Stomach smooth muscle (tissue), 2 donors: ENCODE measurements around the gene MS4A7.

Experiments
- H3K27ac ChIP-seq: one replicate; pipeline ENCODE4 v1.7.0; 2013; ENCODE audit warnings: mild to moderate bottlenecking, low read length, inconsistent platforms
- H3K27me3 ChIP-seq, 2 donors: one replicate each; pipeline ENCODE4 v1.7.0; 2013; ENCODE audit warnings: low read length in 2 of 2; ENCODE audit not compliant: insufficient read depth in 2 of 2, control insufficient read depth in 1 of 2
- H3K36me3 ChIP-seq, 2 donors: one replicate each; pipeline ENCODE4 v1.7.0; 2013; ENCODE audit warnings: low read length in 2 of 2; ENCODE audit not compliant: control insufficient read depth in 2 of 2, insufficient read depth in 2 of 2
- H3K4me1 ChIP-seq: one replicate; pipeline ENCODE4 v1.7.0; 2013; ENCODE audit warnings: low read length; ENCODE audit not compliant: control insufficient read depth, insufficient read depth
- H3K4me3 ChIP-seq, 2 donors: one replicate each; pipeline ENCODE4 v1.7.0; 2013; ENCODE audit warnings: low read length in 2 of 2
- H3K9ac ChIP-seq, 2 donors: one replicate each; pipeline ENCODE4 v1.7.0; 2013; ENCODE audit warnings: low read length in 2 of 2, mild to moderate bottlenecking in 1 of 2
- H3K9me3 ChIP-seq, 2 donors: one replicate each; pipeline ENCODE4 v1.7.0; 2013; ENCODE audit warnings: low read length in 2 of 2; ENCODE audit not compliant: control insufficient read depth in 2 of 2
- donor health status: healthy.
- donor health status: Pancreatic carcinoma.

MS4A7 gene

DNA sequence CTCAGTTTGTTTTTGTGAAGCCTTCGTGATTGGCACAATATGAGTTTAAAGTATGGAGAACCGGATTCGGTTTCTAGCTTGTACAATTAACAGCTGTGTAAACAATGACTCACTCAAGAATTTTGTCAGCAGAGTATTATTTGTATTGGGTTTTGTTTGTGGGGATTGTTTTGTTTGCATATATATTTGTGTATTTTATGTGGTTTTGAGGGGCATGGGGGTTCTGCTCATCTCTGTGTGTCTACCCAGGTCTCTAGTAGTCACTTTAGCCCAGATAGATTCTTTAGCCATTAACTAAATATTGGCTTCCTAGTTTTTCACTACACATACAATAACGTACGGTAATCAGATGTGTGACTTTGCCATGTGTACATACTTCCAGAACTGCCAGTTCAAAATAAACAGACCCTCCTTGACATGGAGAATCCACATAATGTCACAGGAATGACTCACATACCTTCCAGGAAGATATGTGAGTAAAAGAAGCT is 7.5 kb upstream of the MS4A7 start:
- peaks cover 0 to 2% of the 10 kb centered on the region in 2 donors for H3K27me3 ChIP-seq
- H3K4me3 ChIP-seq = no peak overlapping the region
- no peak overlapping the region for H3K9ac ChIP-seq
- no peaks in the 10 kb centered on the region for H3K36me3 ChIP-seq
- H3K27ac ChIP-seq = no peak overlapping the region
- no peaks in the 10 kb centered on the region for H3K9me3 ChIP-seq
- H3K4me1 ChIP-seq = no peaks in the 10 kb centered on the region

DNA sequence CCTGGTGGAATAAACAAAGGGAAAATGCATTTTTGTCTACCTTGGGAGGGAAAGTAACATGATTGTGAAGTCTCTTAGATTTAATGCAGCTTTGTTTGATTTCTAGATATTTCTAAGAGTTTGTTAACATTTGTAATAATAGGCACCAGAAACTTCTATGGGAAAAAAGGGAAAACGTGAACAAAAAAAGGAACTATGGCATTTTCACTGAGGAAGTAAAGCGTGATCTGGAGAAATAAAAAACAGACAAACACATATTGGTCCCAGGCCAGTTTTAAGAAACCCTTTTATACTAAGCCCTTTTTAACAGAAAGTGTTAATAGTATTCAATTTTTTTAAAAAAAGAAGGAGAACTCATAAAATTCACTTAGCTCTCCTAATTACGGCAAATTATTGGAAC is 6.9 kb upstream of the MS4A7 start:
- no peak overlapping the region for H3K9ac ChIP-seq
- no peaks in the 10 kb centered on the region for H3K9me3 ChIP-seq
- peaks cover 0 to 2% of the 10 kb centered on the region in 2 donors for H3K27me3 ChIP-seq
- no peak overlapping the region for H3K4me3 ChIP-seq
- no peaks in the 10 kb centered on the region for H3K36me3 ChIP-seq
- no peaks in the 10 kb centered on the region for H3K4me1 ChIP-seq
- no peak overlapping the region for H3K27ac ChIP-seq

DNA sequence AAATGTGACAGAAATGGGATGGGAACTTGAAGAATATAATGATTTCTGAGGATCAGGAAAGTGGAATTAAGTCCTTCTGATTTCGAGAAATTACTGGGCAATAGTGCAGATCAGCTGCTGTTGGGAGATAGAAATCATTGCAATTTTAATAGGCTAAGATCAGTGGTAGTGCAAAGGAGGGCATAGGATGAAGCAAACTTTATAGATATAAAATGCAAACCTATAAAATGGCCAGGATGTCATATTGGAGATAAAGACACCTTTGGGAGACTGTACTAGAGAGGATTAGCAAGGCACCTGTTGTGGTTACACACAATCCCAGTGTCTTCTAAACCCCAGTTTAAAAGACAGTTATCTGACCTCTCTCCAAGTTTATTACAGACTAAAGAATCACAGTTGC is 6.5 kb upstream of the MS4A7 start:
- H3K4me3 ChIP-seq = no peak overlapping the region
- H3K4me1 ChIP-seq = no peaks in the 10 kb centered on the region
- H3K27me3 ChIP-seq = peaks cover 0 to 2% of the 10 kb centered on the region in 2 donors
- H3K27ac ChIP-seq = no peak overlapping the region
- H3K9me3 ChIP-seq = no peaks in the 10 kb centered on the region
- H3K36me3 ChIP-seq = no peaks in the 10 kb centered on the region
- H3K9ac ChIP-seq = no peak overlapping the region

DNA sequence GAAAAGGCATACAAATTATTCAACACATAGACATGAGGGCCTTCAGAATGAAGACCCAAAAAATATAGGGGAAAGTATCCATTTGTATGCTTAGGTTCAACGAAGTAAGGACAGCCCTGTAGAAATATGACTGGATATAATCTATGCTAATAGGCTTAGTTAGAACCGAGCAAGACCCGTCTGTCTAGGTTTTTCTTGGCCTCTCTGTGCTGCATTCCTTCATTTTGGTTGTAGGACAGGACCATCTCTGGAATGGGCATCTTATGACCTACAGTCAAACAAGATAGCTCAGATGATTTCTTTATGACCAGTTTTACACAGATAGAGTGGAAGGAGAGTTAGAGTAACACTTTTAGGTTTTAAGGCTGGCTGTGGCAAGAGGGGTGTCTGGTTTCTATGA is 5.6 kb upstream of the MS4A7 start:
- Histone ChIP-seq H3K27ac (no peak overlapping the region), H3K4me1 (no peaks in the 10 kb centered on the region), H3K4me3 (no peak overlapping the region), H3K27me3 (peaks cover 0 to 2% of the 10 kb centered on the region in 2 donors), H3K9me3 (no peaks in the 10 kb centered on the region), H3K36me3 (no peaks in the 10 kb centered on the region), H3K9ac (no peak overlapping the region)

DNA sequence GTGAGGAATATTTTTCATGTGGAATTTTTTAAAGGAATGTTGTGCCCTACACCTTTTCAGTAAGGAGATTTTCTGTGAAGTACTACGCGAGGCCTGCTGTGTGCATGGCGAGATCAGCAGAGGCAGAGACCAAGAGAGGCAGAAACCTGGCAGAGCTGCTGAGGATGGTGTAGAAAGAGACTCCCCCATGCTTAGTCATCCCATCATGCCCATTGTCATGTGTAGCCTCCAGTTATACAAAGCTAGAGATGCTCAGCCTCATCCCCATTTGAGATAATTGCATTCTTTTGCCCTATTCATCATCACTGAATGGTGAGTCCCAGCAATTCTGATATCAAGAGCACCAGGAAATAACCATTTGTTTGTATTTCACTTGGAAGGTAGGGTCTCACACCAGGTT is 3.0 kb upstream of the MS4A7 start:
- H3K9me3 ChIP-seq = no peaks in the 10 kb centered on the region
- H3K9ac ChIP-seq = no peak overlapping the region
- H3K27ac ChIP-seq = no peak overlapping the region
- no peak overlapping the region for H3K4me3 ChIP-seq
- H3K27me3 ChIP-seq = no peaks in the 10 kb centered on the region
- no peaks in the 10 kb centered on the region for H3K36me3 ChIP-seq
- H3K4me1 ChIP-seq = no peaks in the 10 kb centered on the region

DNA sequence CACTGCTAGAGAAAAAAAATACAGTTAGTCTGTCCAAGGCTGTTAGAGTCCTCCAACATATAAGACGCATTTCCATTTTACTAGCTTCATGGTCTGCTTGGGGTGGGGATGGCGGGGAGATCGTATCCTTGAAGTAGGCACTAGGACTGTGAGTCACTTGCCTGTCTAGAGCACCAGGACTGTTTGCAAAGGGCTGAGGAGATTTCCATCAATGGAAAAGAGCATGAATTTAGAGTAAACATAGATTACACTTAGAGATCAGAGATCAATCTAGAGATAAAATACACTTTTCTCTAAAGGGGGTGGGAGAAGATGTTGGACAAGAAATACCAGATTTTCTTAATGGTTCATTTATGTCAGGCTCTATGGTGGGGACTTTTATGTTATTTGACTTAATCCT is 1.7 kb upstream of the MS4A7 start:
- Histone ChIP-seq H3K9me3 (no peaks in the 10 kb centered on the region), H3K27ac (no peak overlapping the region), H3K27me3 (no peaks in the 10 kb centered on the region), H3K4me3 (no peak overlapping the region), H3K9ac (no peak overlapping the region), H3K36me3 (no peaks in the 10 kb centered on the region), H3K4me1 (no peaks in the 10 kb centered on the region)

DNA sequence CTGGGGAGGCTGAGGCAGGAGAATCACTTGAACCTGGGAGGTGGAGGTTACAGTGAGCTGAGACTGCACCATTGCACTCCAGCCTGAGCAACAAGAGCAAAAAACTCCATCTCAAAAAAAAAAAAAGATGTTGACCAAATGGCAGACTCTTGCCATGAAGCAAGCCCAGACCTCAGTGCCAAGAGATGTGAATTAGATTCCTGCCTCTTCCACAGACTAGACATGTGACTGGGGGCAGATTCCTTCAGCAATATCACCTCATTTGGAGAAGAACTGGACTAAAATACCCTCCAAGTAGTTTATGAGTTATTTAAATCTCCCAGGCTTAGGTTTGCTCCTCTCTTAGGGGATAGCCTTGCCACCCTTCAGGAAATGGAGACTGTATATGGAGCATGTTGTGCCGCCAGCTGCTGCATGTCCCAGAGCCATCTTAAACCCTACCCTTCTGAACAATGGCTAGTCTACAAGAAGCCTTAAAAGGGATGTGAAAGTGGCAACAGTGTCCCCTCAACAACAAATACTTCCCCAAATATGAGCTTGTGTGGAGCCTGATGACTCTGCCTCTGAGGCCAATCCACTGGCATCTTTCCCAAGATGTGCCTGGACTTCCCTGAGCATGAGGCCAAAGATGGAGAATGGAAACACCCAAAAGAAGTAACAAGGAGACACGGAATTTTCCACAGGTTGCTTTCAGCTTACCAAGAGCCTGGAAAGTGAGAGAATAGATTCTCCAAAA is 763 bp upstream of the MS4A7 start:
- Histone ChIP-seq H3K4me1 (no peaks in the 10 kb centered on the region), H3K9me3 (no peaks in the 10 kb centered on the region), H3K27ac (no peak overlapping the region), H3K36me3 (no peaks in the 10 kb centered on the region), H3K9ac (no peak overlapping the region), H3K4me3 (no peak overlapping the region), H3K27me3 (no peaks in the 10 kb centered on the region)

DNA sequence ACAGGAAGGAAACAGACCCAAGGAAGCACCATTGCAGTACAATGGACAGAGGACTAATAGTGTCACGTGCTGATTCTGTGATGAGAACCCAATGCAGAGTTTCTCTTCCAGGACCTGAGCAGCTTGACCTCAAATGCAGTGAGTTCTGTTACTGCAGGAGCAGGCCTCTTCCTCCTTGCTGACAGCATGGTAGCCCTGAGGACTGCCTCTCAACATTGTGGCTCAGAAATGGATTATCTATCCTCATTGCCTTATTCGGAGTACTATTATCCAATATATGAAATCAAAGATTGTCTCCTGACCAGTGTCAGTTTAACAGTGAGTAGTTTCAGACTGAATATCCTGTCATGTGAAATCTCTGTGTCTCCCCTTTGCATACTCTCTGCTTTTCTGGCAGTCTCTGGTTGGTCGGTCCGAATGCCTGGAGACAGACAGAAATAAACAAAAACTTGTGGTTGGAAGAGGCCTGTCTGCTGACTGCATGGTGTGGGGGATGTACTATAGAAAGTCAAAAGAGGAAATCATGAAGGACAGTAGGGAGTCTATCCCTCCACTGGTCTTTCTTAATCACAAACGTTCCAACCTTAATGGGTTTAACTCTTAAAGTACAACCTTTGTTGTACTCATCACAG is 11.1 kb downstream of the MS4A7 start:
- no peaks in the 10 kb centered on the region for H3K27me3 ChIP-seq
- H3K27ac ChIP-seq = no peak overlapping the region
- no peaks in the 10 kb centered on the region for H3K36me3 ChIP-seq
- H3K4me3 ChIP-seq = no peak overlapping the region
- H3K9me3 ChIP-seq = no peaks in the 10 kb centered on the region
- H3K4me1 ChIP-seq = no peaks in the 10 kb centered on the region
- H3K9ac ChIP-seq = no peak overlapping the region

DNA sequence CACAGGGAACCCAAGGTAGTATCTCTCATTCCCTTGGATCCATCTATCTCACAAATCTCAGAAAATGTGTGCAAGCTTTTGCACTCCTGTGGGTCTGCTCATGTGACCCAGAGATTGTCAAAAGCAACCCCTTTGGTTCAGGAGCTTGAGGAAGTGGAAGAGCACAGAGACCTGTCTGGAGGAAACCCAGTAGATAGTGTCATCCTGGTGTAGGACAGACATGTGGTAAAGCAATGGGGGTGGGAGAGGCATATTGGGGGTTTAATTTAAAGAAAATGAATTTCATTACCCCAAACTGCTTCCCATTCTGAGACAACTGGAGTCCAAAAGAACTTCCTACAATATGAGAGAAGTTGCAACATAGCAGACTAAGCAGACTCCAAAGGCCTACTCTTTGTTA is 12.1 kb downstream of the MS4A7 start:
- Histone ChIP-seq H3K36me3 (no peaks in the 10 kb centered on the region), H3K4me3 (no peak overlapping the region), H3K27ac (no peak overlapping the region), H3K27me3 (no peaks in the 10 kb centered on the region), H3K9ac (no peak overlapping the region), H3K4me1 (no peaks in the 10 kb centered on the region), H3K9me3 (no peaks in the 10 kb centered on the region)

DNA sequence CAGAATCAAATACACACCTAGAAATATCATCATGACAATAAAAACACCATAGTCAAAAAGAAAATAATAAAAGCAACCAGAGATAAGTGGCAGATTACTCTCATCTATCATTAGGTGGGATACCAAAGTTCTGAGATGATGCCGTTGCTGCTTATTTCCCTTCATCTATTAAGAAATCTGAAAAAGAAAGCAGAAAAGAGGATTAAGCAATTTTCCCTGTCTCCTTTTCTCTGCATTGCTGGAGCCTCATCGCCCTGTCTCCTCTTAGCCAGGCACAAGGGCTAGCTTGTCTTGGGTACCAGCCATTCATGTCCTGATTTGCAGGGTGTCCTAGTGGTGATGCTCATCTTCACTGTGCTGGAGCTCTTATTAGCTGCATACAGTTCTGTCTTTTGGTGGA is 14.0 kb downstream of the MS4A7 start:
- Histone ChIP-seq H3K4me3 (no peak overlapping the region), H3K4me1 (no peaks in the 10 kb centered on the region), H3K9ac (no peak overlapping the region), H3K27me3 (no peaks in the 10 kb centered on the region), H3K36me3 (no peaks in the 10 kb centered on the region), H3K27ac (no peak overlapping the region), H3K9me3 (no peaks in the 10 kb centered on the region)

DNA sequence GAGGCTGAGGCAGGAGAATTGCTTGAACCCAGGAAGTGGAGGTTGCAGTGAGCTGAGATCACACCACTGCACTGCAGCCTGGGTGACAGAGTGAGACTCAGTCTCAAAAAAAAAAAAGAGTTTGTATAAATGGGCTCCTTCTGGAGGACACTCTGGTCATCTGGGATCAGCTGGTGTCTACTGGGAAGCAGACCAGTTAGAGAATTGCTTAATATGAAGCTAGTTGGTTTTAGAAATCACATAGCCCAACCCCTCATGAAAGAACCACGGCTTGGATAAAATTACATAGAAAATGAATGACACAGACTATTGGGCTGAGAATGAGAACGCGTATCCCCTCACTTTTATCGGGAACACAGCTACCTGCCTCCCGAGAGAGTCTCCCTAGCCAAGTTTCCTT is 14.7 kb downstream of the MS4A7 start:
- no peak overlapping the region for H3K27ac ChIP-seq
- H3K9me3 ChIP-seq = no peaks in the 10 kb centered on the region
- H3K4me1 ChIP-seq = no peaks in the 10 kb centered on the region
- no peaks in the 10 kb centered on the region for H3K36me3 ChIP-seq
- H3K27me3 ChIP-seq = no peaks in the 10 kb centered on the region
- no peak overlapping the region for H3K4me3 ChIP-seq
- H3K9ac ChIP-seq = no peak overlapping the region
